ENCODE measurements around the gene MINDY4.

The MINDY4 gene

DNA sequence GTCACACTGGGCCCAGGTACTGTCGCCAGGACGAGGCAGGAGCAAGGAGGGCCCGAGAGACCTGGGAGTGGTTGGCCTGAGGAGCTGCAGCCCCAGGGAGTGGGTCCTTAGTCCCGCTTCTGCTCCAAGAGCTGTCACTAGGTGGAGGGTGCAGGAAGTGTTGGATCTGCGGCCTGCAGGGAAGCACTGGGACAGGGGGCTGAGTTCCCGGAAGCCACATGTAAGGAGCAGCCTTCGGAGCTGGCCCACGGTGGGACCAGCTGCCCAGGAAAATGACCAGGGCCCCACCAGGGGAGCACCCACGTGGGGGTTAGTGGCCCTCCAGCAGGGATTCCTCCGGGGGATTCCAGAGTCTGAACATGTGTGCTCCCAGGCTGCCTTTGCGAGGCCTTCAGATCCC is 131.2 kb downstream of the MINDY4 start:
- Histone ChIP-seq H3K27me3 (ENCODE audit: insufficient read depth, poor library complexity, severe bottlenecking) (no peaks in the 10 kb centered on the region), H3K27ac (replicated peaks) (no peak overlapping the region), H3K4me3 (replicated peaks; ENCODE audit: insufficient read depth, low read length) (no peak overlapping the region)
- no peak for TF ChIP-seq SPI1 (IDR thresholded peaks at IDR 0.05; ENCODE audit: borderline replicate concordance, low read depth)
- TF ChIP-seq, protein P1, sequence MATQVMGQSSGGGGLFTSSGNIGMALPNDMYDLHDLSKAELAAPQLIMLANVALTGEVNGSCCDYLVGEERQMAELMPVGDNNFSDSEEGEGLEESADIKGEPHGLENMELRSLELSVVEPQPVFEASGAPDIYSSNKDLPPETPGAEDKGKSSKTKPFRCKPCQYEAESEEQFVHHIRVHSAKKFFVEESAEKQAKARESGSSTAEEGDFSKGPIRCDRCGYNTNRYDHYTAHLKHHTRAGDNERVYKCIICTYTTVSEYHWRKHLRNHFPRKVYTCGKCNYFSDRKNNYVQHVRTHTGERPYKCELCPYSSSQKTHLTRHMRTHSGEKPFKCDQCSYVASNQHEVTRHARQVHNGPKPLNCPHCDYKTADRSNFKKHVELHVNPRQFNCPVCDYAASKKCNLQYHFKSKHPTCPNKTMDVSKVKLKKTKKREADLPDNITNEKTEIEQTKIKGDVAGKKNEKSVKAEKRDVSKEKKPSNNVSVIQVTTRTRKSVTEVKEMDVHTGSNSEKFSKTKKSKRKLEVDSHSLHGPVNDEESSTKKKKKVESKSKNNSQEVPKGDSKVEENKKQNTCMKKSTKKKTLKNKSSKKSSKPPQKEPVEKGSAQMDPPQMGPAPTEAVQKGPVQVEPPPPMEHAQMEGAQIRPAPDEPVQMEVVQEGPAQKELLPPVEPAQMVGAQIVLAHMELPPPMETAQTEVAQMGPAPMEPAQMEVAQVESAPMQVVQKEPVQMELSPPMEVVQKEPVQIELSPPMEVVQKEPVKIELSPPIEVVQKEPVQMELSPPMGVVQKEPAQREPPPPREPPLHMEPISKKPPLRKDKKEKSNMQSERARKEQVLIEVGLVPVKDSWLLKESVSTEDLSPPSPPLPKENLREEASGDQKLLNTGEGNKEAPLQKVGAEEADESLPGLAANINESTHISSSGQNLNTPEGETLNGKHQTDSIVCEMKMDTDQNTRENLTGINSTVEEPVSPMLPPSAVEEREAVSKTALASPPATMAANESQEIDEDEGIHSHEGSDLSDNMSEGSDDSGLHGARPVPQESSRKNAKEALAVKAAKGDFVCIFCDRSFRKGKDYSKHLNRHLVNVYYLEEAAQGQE (IDR thresholded peaks at IDR 0.05; ENCODE audit: insufficient replicate concordance, low read depth), result no peak
- no peak for TF ChIP-seq CTCF (IDR thresholded peaks at IDR 0.05; ENCODE audit: insufficient read depth, low read length)
- no peak for TF ChIP-seq GABPA (IDR thresholded peaks at IDR 0.05; ENCODE audit: low read depth)
- TF ChIP-seq POLR2AphosphoS5 (IDR thresholded peaks at IDR 0.05; ENCODE audit: low read depth), result no peak
- DNase-seq (ENCODE audit: low read depth in 1 of 2, low spot score in 1 of 2), result no peak

DNA sequence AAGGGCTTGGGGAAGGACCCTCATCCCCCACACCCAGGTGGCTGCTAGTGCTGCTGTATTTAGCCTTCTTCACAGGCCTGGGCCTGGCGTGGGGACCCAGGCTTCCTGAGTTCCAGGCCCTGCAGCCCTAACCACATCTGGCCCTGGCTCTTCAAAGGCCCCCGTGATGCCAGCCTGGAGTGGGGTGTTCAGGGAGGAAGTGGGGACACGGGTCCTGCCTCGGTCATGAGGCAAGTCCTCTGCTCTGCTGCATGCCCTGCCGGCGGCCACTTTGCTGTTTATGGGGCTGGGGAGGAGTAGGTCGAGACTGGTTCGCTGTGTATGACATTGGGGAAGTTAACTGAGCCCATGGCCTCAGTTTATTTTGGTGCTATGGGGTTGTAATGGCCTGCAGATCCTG is 131.9 kb downstream of the MINDY4 start:
- Histone ChIP-seq H3K27ac (replicated peaks) (no peak overlapping the region), H3K27me3 (ENCODE audit: insufficient read depth, poor library complexity, severe bottlenecking) (no peaks in the 10 kb centered on the region), H3K4me3 (replicated peaks; ENCODE audit: insufficient read depth, low read length) (no peak overlapping the region)
- no peak for DNase-seq (ENCODE audit: low read depth in 1 of 2, low spot score in 1 of 2)
- no peak for TF ChIP-seq SPI1 (IDR thresholded peaks at IDR 0.05; ENCODE audit: borderline replicate concordance, low read depth)
- no peak for TF ChIP-seq POLR2AphosphoS5 (IDR thresholded peaks at IDR 0.05; ENCODE audit: low read depth)
- no peak for TF ChIP-seq CTCF (IDR thresholded peaks at IDR 0.05; ENCODE audit: insufficient read depth, low read length)
- no peak for TF ChIP-seq GABPA (IDR thresholded peaks at IDR 0.05; ENCODE audit: low read depth)
- TF ChIP-seq, protein P1 (IDR thresholded peaks at IDR 0.05; ENCODE audit: insufficient replicate concordance, low read depth), result no peak

DNA sequence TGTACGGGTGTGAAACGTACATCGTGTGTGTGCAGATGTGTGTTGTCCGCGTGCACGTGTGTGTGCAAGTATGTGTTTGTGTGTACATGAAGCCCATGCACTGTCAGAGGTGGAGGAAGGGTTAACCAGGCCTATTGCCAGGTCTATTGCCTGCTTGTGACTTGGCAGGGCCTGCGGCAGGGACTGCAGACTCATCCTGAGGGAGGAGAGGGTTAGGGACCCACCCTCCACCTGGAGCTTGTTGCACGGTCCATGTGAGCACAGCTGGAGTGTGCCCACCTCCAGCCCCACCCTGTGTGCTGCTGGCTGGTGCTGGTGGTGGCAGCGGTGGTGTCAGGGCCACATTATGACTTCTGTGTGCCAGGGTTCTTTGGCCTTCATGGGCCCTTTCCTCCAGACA is 133.3 kb downstream of the MINDY4 start:
- no peak overlapping the region for H3K4me3 ChIP-seq (replicated peaks; ENCODE audit: insufficient read depth, low read length)
- H3K27ac ChIP-seq (replicated peaks), result no peak overlapping the region
- TF ChIP-seq, protein P1 (IDR thresholded peaks at IDR 0.05; ENCODE audit: insufficient replicate concordance, low read depth), result no peak
- no peak for TF ChIP-seq SPI1 (IDR thresholded peaks at IDR 0.05; ENCODE audit: borderline replicate concordance, low read depth)
- no peak for TF ChIP-seq GABPA (IDR thresholded peaks at IDR 0.05; ENCODE audit: low read depth)
- no peak for TF ChIP-seq POLR2AphosphoS5 (IDR thresholded peaks at IDR 0.05; ENCODE audit: low read depth)
- no peak for TF ChIP-seq CTCF (IDR thresholded peaks at IDR 0.05; ENCODE audit: insufficient read depth, low read length)
- H3K27me3 ChIP-seq (ENCODE audit: insufficient read depth, poor library complexity, severe bottlenecking), result no peaks in the 10 kb centered on the region
- DNase-seq (ENCODE audit: low read depth in 1 of 2, low spot score in 1 of 2), result no peak

Data from HL-60 (cell line).